Endothelial cell of umbilical vein (primary cell): ENCODE data around the gene HNRNPA2B1.

Experiments
- EZH2 ChIP-seq: IDR thresholded peaks from 2 replicates; pipeline ENCODE4 v1.6.1; 2012; ENCODE audit warnings: borderline replicate concordance, low read depth, mild to moderate bottlenecking, moderate library complexity, low read length, inconsistent platforms; ENCODE audit not compliant: severe bottlenecking
- POLR2A ChIP-seq: IDR thresholded peaks from 2 replicates; pipeline ENCODE4 v1.6.1; 2012; ENCODE audit warnings: low read depth, mild to moderate bottlenecking, control low read depth, low read length

GRCh38 chr7:26227987-26228386 is 27.4 kb upstream of the HNRNPA2B1 start:
- TF ChIP-seq POLR2A (no peak), EZH2 (no peak)
